Middle frontal gyrus (tissue), 1 donor: Measurements from ENCODE around the gene LYRM2.

Source experiments
- DNase-seq: peaks from one replicate; pipeline ENCODE4 v3.0.0-alpha.2; 2015; ENCODE audit warnings: low spot score; ENCODE audit errors: extremely low spot score

LYRM2 gene

GRCh38 chr6:89562093-89562973, 76.2 kb downstream of the LYRM2 start:
- peak; percentile 14 for DNase-seq

- DNase-seq: no peak
Measured at GRCh38 chr6:89559487-89559886, 79.1 kb downstream of the LYRM2 start.

GRCh38 chr6:89555806-89556205, 82.7 kb downstream of the LYRM2 start:
- DNase-seq: no peak

GRCh38 chr6:89555031-89555430, 83.5 kb downstream of the LYRM2 start:
- no peak for DNase-seq

- no peak for DNase-seq
Measured at GRCh38 chr6:89554106-89554505, 84.4 kb downstream of the LYRM2 start.

- DNase-seq: no peak
Measured at GRCh38 chr6:89553431-89553830, 85.1 kb downstream of the LYRM2 start.

GRCh38 chr6:89547281-89547680, 91.3 kb downstream of the LYRM2 start:
- DNase-seq: no peak

GRCh38 chr6:89542866-89543265, 95.7 kb downstream of the LYRM2 start:
- no peak for DNase-seq

- no peak for DNase-seq
Measured at GRCh38 chr6:89542081-89542857, 96.3 kb downstream of the LYRM2 start.

GRCh38 chr6:89539779-89540178, 98.8 kb downstream of the LYRM2 start:
- no peak for DNase-seq

GRCh38 chr6:89536231-89536630, 102.3 kb downstream of the LYRM2 start:
- DNase-seq: no peak

GRCh38 chr6:89530982-89531381, 107.6 kb downstream of the LYRM2 start:
- DNase-seq: no peak

GRCh38 chr6:89528866-89529265, 109.7 kb downstream of the LYRM2 start:
- DNase-seq: no peak

GRCh38 chr6:89527634-89528033, 110.9 kb downstream of the LYRM2 start:
- DNase-seq: no peak

GRCh38 chr6:89526563-89526869, 112.0 kb downstream of the LYRM2 start:
- no peak for DNase-seq

- no peak for DNase-seq
Measured at GRCh38 chr6:89525786-89526562, 112.6 kb downstream of the LYRM2 start.

GRCh38 chr6:89522778-89523177, 115.8 kb downstream of the LYRM2 start:
- DNase-seq: no peak

- no peak for DNase-seq
Measured at GRCh38 chr6:89520736-89521135, 117.8 kb downstream of the LYRM2 start.

- no peak for DNase-seq
Measured at GRCh38 chr6:89518352-89519055, 120.0 kb downstream of the LYRM2 start.
